ENCODE measurements around the gene LGI1.

Gene LGI1

DNA sequence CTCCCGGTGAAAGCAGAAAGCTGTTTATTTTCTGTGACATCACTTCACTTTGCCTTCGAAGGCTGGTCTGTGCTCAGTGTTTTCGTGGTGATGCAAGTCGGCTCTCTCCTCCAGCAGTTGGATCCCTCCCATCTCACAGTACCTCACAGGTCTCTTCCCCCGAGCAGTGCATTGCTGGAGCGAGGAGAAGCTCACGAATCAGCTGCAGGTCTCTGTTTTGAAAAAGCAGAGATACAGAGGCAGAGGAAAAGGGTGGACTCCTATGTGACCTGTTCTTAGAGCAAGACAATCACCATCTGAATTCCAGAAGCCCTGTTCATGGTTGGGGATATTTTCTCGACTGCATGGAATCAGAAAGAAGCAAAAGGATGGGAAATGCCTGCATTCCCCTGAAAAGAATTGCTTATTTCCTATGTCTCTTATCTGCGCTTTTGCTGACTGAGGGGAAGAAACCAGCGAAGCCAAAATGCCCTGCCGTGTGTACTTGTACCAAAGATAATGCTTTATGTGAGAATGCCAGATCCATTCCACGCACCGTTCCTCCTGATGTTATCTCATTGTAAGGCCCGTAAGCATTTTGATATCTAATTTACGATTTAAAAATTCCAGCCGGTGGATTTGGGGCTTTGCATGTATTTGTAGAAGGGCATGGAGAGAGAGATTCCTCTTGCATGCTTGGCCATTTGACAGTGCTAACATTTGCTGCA is at the start of gene LGI1:
TSS of gene LGI1 (plus strand) at position 136 of the 707 bp plus-strand sequence. CDS start at position 345, 209 bp downstream.
- DNase-seq, result no peak

DNA sequence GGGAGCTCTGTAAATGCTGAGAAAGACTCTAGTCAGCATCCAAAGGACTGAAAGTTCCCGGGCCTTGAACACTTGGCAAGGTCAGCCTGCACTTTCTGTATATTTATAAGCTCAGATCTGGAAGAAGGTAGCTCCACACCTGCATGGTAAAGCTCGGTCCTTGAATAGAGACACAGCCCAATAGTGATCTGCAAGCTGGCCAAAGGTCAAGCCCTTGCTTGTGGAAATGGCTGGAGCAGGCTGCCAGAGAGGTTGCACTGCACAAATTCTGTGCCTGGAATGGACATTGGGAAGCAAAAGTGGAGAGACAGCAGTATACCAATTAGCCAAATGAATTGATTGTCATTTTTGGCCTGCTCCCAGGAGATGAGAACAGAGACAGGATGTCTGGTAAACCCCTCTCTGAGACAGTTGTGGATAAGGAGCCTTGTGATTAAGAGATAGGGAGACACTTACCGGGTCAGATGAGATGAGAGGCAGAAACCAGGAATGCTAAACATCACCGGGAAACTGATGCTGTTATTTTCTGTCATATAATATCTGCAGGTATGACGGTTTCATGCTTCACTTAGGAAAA is 47.3 kb upstream of the LGI1 start:
- no peak for DNase-seq

DNA sequence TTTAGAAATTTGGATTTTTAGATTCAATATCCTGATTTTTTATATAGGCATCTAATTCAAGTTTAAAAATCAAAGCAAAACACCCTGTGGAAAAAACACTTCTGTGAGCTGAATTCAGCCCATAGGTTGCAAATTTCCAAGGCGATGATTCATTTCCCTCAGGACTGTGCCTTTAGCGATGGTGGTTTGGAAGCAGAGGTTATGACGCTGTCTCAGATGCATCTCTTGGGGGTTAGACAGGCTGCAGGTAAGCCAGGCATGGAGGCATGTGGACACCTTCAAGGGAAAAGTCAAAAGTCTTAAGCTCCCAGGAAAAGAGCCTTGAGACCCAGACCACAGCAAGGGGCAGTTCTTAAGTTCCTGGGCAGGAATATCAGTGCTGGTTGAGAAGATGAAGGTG is 45.8 kb upstream of the LGI1 start:
- no peak for DNase-seq

DNA sequence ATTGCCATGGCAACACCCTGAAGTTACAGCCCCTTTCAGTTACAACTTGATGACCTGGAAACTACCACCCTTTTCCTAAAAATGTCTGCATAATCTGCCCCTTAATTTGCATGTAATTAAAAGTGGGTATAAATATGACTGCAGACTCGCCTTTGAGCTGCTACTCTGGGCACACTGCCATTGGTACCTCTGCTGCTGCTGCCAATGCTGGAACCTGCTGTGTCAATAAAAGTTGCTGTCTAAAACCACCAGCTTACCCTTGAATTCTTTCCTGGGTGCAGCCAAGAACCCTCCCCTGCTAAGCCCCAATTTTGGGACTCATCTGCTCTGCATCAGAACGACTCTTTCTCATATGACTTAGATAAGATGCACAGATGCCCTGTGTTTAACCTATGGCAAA is 45.1 kb upstream of the LGI1 start:
- no peak for DNase-seq

DNA sequence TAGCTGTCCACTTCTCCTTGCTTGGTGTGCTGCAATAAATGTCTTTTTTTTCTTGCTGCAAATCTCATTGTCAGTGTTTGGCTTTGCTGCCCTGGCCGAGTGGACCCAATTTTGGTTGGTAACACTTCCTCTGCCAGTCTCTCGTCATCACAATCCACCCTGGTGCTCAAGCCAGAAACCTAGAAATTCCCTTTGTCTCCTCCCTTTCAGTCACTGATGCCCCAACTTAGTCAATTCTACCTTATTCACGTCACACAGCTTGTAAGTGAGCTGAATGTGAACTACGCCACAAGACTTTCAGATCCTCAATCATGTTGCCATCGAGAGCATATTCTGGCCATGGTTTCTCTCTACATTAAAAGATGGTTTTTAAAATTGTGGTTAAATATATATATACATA is 42.4 kb upstream of the LGI1 start:
- DNase-seq, result no peak

DNA sequence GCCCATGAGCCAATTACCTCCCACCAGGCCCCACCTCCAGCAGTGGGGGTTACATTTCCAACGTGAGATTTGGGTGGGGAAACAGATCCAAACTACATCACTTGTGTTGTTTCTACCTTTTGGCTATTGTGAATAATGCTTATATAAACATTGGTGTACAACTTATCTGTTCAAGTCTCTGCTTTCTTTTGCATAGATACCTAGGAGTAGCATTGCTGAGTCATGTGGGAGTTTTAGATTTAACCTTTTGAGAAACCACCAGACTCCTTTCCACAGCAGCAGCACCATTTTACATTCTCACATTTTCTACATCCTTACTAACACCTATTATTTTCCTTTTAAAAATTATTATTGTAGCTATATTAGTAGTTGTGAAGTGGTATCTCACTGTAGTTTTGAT is 41.0 kb upstream of the LGI1 start:
- no peak for DNase-seq

DNA sequence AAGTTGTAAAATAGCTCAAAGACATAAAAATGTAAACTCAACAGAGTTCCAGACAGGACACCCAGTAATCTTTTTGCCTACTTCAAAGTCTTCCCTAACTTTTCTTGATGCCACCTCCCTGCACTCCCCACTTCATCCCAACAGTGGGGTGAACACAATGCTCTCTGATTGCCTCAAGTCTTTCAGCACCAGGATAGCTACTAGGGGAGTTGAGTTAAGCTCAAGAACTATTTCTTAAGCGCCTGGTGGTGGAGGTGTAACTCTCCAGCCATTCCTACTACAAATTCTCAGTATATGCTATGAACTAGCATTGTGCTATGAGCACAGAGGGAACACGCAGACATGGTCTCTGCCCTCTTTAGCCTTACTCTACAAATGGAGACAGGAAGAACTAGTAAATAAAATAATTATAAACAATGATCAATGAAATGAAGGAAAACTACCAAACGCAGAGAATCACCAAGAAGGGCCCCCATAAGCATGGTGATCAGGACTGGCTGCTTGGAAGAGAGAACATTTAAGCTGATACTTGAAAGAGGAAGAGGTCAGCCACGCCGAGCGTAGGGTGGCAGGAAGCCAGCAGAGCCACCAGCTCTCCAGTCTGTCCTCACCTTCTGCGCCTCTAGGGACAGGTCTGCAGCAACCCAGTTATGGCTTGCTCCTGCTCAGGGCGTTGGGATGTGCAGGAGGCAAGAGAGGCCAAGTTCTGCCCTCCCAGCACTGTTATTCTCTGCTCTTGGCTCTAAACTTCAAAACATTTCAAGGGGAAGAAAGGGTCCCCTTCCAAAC is 38.6 kb upstream of the LGI1 start:
- no peak for DNase-seq

DNA sequence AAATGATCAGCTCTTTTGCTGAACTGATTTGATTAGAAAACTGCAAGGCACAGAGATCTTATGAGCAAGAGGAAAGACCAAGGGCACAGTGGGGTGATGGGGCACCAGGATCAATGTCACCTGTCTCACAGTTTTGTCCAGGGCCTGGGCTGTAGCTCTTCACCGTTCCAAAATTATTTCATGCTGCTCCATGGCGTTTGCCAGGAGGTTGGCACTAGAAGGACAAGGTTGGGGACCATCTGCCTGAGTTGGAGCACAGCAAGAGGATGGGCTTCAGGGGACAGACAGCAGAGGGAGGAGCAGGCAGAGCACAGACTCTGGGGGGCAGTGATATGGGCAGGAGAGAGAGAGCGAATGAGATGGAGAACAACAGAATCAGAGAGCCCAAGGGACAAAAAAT is 37.8 kb upstream of the LGI1 start:
- DNase-seq, result no peak

DNA sequence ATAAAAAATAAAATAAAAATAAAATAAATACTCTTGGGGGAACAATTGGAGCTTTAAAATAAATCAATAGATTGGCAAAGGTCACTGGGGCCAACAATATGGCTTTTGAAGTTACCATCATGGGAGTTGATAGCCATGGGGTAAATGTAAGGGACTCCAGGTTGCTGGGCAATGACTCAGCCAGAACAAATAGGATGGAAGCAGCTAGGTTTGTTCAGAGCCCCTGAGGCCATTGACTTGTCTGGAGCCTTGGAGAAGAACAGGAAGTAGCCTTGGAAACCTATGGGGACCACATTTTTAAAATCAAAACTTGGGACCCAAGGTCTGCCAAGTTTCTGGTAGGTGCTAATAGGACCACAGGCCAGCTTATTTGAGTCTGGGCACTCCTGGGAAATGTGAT is 35.2 kb upstream of the LGI1 start:
- DNase-seq, result no peak

DNA sequence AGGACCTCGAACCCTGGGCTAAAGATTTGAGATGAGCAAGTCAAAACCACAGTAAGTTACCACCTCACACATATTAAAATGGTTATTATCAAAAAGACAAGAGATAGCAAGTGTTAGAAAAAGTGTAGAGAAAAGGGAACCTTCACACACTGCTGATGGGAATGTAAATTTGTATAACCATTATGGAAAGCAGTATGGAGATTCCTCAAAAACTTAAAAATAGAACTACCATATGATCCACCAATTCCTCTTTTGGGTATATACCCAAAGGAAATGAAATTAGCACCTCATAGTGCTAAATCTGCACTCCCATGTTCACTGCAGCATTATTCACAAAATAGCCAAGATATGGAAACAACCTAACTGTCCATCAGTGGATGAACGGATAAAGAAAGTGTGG is 34.6 kb upstream of the LGI1 start:
- DNase-seq, result no peak

DNA sequence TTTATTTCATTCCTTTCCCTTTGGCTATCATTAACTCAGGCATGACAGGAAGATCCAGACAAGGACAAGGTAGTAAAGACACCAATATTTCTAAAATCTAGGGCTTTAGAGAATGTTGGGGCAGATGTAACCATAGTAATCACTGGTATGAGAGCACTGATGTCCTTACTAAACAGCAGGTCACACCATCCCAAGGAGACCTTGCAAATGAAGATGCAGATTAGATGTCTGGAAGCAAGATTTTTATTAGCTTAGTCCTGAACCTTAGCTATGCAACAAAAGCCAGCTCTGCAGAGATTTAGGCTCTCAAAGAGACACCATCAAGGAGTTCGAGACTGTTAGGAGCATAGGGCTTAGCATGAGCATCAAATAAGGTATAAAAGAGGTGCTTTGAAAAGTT is 31.7 kb upstream of the LGI1 start:
- DNase-seq, result no peak

DNA sequence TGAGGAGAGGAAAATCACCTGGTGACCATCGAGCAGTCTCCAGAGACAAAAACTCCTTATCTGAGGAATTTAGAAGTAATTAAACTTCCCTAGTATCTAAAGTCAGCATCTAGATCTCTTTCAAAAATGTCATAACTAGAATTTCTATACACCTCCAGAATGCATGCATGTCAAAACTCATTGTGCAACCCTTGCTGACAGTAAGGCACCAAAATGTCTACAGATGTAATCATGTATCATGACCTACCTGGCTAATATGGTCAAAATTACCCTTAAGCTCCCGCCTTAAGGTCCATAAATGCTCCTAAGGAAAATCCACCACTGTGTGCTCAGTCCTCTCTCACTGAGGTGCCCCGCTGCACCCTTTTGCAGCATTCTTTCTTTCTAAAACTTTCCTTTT is 16.4 kb upstream of the LGI1 start:
- no peak for DNase-seq

DNA sequence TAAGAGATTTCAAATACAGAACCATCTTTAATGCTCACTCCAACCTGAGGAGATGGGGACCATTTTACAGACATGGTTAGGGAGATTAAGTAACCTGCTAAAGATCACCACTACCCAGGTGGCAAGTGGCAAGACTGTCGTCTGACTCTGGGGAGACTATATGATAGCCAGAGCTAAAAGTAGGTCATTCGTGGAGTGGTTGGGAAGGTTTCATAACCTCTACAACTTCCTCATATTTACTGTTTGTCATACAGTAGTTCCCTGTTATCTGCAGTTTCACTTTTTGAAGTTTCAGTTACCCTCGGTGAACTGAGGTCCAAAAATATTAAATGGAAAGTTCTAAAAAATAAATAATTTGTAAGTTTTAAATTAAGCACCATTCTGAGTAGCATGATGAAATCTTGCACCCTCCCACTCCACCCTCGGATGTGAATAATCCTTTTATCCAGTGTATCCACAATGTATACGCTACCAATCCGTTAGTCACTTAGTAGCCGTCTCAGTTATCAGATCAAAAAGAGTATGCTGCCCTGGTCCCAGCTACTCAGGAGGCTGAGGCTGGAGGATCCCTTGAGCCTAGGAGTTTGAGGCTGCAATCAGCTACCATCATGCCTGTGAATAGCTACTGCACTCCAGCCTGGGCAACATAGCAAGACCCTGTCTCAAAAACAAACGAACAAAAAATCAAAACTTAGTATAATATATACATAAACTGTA is 14.9 kb upstream of the LGI1 start:
- no peak for DNase-seq

DNA sequence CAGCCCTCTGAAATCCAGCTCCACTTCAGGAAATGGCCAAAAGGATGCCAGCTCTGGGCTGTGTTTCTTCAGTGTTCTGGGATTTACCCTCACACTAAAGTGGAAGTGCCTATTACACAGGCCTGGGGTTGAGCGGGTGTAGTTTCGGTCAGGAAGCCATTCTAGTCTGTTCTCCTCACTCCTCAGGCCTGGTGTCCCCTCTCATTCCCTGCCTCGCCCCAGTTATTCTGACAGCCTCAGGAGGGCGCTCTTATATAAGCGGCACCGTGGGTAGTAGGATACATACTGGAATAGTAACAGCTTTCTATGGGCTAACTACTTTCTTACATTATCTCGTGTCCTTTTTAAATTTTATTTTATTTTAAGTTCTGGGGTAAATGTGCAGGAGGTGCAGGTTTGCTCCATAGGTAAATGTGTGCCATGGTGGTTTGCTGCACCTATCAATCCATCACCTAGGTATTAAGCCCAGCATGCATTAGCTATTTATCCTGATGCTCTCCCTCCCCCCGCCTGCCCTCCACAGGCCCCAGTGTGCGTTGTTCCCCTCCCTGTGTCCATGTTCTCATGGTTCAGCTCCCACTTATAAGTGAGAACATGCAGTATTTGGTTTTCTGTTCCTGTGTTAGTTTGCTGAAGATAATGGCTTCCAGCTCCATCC is 12.2 kb upstream of the LGI1 start:
- no peak for DNase-seq

DNA sequence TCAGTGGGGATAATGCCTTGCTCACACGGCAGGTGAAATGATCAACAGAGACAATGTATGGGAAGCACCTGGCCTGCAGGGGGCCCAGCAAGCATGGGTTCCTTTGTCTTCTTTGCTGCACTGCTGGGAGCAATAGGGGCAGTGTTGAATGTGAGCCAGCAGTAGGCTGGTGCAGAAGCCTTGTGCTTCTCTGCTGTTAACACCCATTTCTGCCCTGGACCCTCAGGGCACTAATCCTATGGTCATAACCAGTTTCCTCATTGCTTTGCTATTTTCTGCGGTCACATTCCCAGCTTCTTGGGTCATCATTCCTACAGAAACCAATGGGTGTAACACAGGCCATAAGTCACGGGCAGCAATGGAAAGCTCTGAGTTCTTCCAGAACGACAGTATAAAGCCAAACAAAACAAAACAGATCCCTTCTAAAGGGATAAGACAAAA is 10.9 kb upstream of the LGI1 start:
- no peak for DNase-seq

DNA sequence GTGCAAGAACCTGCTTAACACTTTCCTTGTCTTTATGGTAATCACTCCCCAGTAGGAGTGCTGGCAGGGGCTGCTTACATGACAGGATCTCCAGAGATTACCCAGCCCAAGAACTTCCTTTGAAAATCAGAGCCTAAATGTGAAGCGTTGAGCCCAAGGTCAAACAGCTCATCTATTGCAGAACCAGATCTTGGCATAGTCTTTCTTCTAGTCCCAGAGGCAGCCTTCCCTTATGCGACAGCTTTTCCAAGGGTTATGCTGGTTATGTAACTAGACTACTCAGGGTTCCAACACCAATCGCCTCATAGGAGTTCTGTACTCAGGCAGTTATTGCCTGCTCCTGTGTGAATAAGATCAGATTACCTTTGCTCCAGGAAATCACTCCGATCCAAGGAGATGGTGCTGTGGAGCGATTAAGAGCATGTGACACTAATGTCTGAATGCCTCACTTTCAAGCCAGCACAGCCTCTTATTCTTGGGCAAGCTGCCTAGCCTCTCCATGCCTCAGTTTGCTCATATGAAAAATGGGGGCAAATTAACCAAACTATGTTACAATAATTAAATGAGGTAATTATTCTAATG is 8.4 kb upstream of the LGI1 start:
- no peak for DNase-seq

DNA sequence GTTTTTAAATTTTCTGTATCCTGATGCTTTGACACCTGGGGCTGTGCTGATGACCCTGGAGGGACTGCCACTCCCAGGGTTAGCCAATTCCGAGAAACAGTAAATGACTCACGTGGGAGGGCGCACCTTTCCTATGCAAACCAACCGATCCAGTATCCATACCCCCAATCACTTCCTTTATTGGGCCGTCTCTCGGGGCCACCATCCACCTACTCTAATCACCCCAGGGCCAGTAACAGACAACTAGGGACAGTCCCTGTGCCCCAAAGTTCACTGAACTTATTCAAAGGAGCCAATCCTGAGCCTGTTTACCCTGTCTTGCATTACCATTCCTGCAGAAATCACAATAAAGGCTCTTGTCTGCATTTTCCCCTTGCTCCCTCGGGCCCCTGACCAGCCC is 6.6 kb upstream of the LGI1 start:
- no peak for DNase-seq

DNA sequence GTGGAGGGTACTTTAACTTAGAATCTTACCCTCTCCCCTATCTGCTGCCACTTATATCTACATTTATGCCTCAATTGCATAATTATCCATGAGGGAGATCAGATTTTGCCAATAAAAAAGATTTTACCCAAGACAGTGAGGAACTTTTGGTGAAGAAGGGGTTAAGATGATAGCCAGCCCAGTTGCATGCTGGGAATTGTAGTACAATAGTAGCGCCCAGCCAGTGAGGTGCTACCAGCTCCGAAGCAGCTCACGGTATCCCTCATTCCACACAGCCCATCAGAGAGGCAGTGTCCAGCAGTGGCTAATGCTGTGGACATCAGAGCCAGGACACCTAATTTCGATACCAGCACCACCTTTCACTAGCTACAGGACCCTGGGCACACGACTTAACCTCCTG is 5.9 kb upstream of the LGI1 start:
- DNase-seq, result no peak

DNA sequence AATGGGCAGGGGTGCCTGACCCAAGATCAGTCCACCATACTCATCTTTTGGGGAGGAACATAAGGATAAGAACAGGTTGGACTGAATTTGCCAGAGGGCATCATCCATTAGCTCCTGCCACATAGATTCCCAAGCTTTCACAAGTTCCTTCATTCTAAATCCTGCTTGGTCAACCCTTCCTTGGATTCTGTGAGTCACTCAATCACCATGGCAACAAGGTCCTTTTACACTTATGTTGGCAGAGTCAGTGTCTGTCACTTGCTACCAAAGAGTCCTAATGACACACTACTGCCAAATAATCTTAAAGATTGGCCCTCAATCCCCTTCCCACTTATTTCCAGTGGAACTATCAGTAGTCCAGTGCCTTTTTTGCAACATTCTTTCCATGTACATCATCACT is 5.0 kb upstream of the LGI1 start:
- DNase-seq, result no peak

DNA sequence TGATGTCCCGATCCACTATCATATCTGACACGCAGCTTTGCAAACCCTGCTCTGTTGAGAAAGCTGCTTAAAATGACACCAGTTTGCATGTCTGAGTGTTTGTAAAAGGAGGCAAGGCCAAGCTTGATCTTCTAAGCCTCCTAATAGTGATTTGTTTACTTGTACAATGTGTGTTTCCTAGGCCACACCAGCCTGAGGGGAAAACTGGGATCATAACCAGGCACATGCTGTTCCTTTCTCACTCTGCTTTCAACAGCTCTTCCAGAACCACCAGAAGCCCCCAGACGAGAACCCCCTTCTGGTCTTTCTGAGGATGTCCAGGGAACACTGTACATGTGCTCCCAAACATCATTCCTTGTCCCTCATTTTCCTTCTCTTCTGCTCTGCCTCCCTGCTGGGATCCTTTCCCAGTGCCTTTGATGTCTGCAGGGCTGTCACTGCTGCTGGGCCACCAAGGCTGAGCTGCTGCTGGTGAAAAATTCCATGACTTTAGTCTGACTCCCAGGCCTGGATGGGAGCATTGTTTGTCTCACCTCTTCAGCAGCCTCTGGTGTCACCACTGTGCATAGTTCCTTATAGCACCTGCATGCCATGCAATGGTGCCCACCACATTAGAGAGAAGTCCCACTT is 4.0 kb upstream of the LGI1 start:
- no peak for DNase-seq

DNA sequence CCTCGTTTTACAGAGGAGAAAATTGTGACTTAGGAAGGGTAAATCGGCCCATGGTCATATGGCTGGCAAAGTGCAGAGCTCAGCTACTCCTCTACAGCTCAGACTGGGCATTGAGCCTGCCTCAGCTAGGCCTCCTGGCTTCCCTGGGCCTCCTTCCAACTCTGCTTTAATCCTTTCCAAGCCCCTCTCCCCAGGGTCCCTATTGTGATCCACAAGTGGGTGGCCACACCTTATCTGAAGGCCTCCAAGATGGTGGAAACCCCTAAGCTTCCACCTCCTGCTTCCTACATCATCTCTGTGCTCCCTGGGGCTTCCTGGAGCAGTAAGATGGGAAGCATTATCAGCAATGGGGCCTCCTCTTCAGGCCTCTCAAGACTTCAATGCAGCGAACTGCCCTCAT is 3.0 kb upstream of the LGI1 start:
- DNase-seq, result no peak

DNA sequence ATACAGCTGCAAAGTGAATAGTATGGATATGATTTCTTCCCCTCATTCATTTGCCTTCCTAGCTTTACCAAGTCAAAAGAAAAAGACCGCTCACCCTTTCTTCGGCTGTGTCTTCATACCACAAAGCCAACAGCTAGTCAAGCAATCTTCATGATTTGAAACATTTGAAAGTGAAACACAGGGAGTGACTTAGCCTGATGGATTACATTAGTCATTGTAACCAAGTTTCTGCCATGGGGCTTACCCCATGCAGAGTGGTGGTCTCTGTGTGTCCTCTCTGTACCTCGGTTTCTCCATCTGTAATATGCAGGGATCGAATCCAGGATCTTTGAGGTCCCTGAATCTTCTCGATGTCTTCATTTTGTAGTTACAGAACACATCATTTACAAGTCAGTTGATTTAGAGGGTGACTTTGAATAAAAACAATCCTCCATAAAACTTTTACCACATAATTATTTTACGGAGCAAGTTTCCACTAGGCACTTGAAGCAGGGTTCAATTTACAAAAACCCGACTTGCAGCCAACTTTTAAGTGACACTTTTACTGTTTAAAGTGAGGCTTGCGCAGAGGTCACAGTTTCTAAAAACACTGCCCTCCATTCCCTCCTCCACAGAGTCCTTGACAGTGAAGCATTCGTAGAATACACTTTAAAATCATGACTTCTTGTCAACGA is 2.2 kb upstream of the LGI1 start:
- DNase-seq, result no peak

All from stimulated activated CD8-positive, alpha-beta memory T cell treated with anti-CD3 and anti-CD28 coated beads, Interleukin-4, amount 100 ng/mL, for 48 hours (primary cell).